ENCODE data around the gene CRCP.
"Not testable (repeated sequence)": the region's sequence is repeated elsewhere in the genome, so short reads cannot be mapped to it uniquely, and the experiment has no call there.

Gene CRCP

DNA sequence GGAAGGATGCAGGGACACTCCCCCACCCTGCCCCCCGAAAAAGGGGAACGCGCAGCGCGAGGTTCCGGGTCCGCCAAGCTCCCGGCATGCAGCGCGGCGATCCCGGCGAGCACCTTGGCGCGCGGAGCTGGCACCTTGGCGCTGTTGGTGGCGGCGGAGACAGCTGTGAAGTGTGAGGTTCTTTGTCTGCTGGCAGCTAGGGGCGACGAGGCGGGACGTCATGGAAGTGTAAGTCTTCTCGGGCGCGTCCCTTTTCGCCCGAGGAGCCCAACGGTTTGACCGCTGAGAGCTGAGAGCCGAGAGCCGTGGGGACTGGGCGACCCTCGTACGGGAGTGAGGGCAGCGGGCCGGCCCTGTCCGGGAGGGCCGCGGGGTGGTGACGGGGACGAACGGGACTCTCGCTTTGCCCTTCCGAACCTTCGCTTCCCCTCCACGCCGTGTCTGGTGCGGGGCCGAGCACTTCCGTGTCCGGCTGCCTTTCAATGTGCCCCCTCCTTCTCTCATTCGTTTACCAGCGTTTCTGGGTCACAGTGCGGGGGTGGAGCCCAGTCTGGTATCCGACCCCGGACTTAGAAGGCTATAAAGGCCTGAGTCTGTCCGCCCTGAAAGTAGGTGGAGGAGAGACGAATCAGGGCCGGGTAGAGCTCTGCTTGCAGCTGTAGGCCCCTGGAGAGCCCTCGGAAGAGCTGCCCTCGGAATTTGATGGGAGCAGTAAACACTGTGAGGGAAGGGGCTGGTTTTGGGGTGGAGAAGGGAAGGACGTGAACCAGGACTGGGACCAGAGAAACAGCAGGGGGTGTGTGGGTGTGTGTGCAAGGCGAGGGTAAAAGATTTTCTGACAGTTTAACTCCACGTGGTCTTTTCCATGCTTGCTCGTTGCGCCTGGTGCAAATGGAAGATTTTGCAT, at the start of gene CRCP:
TSS of gene CRCP (plus strand) at position 105 of the 907 bp plus-strand sequence. CDS start at position 221, 116 bp downstream.
- DNase-seq = peak; percentile 64 to 74

DNA sequence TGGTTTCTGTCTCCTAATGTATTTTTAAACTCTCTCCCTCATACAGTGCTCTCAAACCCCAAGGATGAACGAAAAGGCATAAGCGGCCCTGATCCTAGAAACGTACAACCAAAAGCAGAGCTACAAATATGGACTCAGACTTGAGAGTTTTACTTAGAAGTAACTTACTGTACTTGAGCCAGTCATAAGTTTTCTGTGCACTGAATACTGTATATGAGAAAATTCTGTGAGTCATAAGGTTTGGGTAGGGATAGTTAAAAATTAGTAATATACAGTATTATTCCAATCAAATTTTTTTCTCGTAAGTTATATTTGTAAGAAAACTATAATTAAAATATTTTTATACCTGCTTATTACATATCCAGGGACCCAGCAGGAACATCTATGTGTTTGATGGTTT, 44.9 kb upstream of the CRCP start:
- DNase-seq = no peak

DNA sequence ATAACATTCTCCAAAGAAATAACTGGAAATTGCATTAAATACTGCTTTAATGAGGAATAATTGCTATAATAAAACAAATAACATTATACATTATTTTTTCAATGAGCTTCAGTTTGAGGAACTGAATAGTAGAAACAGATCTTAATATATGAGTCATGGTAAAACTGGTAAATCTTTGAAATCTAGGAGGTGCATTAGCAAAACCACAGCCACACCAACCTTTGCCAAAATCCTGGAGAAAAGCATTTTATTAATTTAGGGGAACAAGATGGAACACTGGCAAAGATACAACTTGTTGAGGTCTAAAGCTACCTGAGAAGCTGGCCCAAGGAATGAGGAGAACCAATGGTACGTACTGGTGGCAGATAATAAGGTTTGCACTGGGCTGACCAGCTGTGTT, 44.4 kb upstream of the CRCP start:
- DNase-seq = no peak

DNA sequence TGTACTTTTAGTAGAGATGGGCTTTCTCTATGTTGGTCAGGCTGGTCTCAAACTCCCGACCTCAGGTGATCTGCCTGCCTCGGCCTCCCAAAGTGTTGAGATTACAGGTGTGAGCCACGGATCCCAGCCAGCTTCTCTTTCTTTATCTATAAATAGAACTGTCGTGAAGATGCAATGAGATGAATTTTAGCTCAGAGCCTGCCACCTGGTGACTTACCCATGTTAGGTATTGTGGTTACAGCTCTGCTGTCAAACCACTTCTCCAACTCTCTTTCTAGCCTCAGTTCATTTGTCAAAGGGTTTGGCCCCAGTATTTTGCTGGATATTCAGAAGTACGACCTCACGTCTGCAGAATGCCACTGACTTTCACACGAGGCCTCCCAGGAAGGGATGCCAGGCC, 42.4 kb upstream of the CRCP start:
- DNase-seq = not testable (repeated sequence)

DNA sequence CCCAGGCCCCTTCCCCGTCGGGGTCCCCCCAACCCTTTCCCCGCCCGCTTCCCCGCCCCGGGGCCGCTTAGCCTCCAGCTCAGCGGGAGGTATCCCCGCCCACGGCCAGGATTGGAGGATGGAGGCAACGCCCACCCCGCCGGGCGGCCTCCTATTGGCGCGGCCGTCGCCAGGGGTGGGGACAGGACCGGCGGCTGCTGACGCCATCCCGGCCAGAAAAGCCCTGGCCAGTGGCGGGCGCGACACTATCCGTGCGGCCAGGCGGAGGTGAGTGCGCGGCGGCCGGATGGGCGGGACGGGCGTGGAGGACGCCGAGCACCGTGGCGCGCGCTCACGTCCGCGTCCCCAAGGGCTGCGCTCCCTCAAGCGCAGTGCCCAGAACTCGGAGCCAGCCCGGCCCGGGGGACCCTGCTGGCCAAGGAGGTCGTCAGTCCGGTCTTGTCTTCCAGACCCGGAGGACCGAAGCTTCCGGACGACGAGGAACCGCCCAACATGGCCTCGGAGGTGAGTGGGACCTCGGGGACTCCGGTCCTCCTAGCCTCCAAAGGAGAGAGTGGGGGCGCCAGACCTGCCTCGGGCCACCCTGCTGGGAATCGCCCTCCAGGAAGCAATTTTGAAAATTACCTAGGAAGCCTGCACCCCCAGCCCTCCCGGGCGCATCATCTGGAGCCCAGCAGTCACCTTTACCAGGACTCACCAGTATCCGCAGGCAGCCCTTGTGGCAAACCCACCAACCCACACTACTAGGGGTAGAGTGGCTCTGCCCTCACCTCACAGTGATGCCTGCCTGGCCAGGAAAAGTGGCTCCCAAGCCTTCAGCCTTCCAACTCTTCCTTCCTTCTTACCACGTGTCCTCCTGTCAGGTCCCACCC, 38.8 kb upstream of the CRCP start, which contains the start of gene ASL:
TSS of gene ASL (plus strand) at position 230 of the 872 bp plus-strand sequence. CDS start at position 493, 263 bp downstream.
- peak; percentile 92 to 96 for DNase-seq

DNA sequence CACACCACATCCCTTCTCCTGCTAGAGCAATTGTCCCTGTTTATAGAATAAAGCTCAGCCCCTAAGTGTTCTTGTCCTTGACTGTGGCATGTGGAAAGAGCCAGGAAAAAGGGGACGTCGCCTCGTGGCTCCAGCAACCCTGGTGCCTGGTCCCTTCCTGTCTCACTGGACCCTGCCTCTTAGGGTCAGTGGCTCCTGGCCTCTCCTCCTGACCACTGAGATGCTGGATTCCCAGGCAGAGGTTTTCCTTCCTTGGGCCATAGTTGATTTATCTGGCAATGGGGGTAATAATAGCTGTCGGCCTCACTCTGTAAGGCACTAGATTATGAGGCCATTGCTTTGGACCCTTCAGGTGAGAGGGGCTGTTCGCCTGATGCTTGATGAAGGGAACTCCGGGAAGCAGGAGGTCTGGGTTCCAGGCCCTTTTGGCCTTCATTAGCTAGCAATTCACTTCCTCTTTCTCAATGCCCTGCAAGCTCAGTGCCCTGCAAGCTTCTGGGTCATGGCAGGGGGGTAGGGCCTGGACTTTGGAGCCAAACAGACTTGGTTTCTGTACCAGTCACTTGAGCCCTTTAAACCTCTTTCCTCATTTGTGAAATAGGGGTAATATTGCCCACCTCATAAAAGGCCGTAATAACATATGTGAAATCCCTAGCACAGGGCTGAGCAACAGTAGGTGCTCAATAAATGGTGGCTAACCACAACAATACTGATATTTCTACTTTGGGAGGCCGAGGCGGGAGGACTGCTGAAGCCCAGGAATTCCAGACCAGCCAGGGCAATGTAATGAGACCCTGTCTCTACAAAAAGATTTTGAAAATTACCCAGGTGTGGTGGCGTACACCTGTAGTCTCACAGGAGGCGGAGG, 38.0 kb upstream of the CRCP start:
- no peak for DNase-seq

DNA sequence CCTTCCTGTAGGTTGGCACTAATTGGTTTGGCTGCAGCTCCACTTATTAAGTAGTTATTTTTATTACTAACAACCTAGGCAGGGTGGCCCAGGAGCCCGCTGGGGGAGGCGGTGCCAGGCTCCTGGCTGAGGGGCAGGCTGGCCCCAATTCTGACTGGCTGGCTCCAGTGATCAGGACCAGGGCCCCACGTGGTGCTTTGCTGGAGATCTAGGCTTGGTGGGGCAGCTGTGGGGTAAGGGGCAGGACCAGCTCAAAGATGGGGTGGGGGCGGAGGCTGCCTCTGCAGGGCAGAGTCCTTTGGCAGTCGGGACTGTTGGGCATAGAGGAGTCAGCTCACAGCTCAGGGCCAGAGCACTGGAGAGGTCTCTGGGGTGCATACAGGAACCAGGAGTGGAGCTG, 36.6 kb upstream of the CRCP start:
- no peak for DNase-seq

DNA sequence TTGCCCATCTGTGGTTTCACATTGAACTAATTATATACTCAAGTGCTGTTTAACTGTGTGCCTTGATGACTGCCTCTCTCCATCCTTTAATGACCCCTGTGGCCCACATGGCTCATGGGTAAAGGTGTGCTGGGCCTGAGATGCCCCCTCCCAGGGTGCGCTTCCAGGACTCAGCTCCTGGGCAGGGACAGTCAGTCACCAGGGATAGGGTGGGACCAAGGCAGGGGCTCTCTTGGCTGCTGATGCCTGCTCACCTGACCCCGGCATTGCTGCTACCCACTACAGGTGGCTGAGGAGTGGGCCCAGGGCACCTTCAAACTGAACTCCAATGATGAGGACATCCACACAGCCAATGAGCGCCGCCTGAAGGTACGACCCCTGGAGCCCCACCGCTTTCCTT, 32.6 kb upstream of the CRCP start:
- no peak for DNase-seq

DNA sequence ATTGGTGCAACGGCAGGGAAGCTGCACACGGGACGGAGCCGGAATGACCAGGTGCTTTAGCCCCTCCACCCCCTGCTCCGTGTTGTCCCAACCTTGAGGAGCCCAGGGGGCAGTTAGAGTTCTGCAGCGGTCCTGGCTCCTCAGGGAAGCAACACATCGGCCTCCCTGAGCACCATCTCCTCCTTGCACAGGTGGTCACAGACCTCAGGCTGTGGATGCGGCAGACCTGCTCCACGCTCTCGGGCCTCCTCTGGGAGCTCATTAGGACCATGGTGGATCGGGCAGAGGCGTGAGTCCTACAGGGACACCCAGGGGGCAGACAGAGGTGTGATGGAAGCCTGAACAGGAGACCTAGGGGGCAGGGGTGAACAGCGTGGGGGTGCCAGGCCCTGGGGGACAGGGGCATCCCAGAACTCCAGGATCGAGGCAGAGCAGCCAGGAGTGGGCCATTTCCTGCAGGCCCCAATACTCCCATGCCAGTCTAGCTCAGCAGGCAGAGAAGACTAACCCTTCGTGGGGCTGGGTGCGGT, 31.7 kb upstream of the CRCP start:
- no peak for DNase-seq

DNA sequence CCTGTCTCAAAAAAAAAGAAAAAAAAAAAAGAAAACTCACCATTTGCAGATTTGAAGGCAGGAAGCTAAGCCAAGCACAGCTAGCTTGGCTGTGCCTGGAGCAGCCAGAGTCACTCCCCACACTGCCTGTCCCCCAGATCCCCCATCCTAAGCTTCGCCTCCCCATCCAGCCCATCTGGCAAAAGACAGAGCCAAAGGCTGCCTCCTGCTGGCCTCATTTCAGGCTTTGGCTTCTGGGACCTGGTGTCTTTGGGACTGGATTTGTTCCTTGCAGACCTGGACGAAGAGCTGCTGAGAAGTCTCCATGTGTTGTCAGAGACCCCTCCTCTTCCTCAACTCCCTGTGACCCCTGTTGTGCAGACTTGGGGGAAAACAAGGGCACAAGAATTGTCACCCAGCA, 31.0 kb upstream of the CRCP start:
- DNase-seq = no peak

DNA sequence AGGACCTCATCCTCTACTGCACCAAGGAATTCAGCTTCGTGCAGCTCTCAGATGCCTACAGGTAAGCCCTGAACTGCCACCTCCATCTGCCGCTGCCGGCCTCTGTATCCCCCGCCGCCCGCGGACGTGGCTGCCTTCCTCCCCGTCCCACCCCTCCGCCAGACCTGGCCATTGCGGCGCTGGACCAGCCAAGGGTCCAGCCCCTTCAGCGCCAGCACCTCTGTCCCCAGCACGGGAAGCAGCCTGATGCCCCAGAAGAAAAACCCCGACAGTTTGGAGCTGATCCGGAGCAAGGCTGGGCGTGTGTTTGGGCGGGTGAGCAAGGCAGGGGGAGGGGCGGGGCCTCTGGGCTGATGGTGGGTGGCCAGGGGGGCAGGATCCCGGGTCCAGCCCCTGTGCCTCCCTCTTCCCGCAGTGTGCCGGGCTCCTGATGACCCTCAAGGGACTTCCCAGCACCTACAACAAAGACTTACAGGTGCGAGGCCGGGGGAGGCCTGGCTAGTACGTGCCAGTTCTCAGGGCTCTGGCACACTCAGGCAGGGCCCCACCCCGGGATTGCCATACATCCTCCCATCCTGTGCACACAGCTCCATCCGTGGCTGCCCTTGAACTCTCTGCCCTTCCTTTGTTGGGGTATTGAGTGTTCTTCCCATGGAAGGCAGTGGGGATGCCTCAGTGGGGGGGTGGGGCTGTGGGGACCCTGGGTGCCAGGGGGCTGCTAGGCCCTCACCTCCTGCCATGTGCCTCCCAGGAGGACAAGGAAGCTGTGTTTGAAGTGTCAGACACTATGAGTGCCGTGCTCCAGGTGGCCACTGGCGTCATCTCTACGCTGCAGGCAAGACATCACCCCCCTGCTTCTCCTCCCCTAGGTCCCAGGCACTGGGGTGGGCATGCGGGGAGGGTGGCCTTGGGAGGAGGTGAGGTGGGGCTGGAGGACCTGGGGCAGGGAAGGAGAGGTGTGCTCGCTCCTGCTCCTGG, 25.5 kb upstream of the CRCP start:
- no peak for DNase-seq

DNA sequence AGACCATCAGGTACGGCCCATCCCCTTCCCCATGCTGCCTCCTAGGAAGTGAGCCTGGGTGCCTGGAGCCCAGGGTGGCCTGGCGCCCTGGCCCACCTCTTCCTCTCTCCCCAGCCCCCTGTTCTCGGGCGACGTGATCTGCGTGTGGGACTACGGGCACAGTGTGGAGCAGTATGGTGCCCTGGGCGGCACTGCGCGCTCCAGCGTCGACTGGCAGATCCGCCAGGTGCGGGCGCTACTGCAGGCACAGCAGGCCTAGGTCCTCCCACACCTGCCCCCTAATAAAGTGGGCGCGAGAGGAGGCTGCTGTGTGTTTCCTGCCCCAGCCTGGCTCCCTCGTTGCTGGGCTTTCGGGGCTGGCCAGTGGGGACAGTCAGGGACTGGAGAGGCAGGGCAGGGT, 22.0 kb upstream of the CRCP start:
- DNase-seq = no peak

DNA sequence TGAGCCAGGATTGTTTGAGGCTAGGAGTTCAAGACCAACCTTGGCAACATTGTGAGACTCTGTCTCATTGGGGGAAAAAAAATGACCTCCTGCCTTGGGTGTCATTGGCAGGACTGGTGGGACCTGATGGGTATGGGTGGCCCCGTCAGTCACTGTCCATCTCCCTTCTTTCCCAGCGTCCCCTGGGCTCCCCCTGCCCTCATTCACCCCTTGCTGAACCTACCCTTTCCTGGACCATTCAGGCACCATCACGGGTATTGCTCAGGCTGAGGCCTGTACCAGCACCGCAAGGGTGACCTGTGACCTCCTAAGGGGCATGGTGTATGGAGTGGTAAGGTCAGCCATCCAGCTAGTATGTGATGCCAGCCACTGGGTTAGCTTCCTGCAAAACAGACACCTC, 19.6 kb upstream of the CRCP start:
- DNase-seq = no peak

DNA sequence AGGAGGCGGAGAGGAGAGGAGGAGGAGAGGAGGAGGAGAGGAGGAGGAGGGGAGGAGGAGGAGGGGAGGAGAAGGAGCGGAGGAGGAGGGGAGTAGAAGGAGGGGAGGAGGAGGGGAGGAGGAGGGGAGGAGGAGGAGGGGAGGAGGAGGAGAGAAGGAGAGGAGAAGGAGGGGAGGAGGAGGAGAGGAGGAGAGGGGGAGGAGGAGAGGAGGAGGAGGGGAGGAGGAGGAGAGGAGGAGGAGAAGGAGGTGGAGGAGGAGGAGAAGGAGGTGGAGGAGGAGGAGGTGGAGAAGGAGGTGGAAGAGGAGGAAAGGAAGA, 15.5 kb upstream of the CRCP start:
- no peak for DNase-seq

DNA sequence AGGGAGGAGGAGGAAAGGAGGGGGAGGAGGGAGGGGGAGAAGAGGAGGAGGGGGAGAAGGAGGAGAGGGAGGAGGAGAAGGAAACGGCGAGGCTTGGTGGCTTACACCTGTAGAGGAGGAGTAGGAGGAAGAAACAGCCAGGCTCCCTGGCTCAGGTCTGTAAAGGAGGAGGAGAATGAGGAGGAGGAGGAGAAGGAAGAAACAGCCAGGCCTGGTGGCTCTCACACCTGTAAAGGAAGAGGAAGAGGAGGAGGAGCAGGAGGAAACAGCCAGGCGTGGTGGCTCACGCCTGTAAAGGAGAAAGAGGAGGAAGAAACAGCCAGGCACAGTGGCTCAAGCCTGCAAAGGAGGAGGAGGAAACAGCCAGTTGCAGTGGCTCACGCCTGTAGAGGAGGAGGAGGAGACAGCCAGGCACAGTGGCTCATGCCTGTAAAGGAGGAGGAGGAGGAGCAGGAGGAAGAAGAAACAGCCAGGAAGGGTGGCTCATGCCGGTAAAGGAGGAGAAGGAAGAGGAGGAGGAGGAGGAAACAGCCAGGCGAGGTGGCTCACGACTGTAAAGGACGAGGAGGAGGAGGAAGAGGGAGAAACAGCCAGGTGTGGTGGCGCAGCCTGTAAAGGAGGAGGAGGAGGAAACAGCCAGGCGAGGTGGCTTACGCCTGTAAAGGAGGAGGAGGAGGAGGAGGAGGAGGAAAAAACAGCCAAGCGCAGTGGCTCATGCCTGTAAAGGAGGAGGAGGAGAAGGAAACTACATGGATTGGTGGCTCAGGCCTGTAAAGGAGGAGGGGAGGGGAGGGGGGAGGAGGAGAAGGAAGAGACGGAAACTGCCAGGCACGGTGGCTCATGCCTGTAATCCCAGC, 14.9 kb upstream of the CRCP start:
- no peak for DNase-seq

DNA sequence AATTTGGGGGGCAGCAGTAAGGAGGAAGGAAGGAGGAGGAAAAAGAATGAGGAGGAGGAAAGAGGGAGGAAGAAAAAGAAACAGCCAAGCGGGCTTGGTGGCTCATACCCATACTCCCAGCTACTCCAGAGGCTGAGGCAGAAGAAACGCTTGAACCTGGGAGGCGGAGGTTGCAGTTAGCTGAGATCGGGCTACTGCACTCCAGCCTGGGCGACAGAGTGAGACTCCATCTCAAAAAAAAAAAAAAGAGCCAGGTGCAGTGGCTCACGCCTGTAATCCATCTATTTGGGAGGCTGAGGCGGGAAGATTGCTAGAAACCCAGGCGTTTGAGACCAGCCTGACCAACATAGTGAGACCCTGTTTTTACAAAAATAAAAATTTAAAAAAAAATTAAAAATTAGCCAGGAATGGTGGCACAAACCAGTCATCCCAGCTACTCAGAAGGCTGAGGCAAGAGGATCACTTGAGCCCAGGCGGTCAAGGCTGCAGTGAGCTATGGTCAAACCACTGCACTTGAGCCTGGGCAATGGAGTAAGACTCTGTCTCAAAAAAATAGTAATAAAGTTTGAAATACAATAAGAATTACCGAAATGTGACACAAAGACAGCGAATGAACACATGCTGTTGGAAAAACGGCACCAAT, 14.1 kb upstream of the CRCP start:
- DNase-seq = no peak

DNA sequence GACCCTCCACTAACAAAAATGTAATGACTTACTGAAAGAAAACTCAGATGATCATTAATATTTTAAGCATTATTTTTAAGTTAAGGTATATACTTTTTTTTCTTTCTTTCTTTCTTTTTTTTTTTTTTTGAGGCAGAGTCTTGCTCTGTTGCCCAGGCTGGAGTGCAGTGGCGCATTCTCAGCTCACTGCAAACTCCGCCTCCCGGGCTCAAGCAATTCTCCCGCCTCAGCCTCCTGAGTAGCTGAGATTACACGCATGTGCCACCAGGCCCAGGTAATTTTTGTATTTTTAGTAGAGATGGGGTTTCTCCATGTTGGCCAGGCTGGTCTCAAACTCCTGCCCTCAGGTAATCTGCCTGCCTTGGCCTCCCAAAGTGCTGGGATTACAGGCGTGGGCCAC, 12.5 kb upstream of the CRCP start:
- not testable (repeated sequence) for DNase-seq

DNA sequence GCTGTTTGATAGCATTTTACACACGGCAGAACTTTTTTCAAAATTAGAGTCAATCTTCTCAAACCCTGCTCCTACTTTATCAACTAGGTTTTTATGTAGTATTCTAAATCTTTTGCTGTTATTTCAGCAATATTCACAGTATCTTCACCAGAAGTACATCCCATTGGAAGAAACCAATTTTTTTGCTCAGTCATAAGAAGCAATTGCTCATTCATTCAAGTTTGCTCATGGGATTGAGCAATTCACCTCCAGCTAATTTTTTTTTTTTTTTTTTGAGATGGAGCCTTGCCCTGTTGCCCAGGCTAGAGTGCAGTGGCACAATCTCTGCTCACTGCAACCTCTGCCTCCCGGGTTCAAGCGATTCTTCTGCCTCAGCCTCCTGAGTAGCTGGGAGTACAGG, 10.7 kb upstream of the CRCP start:
- DNase-seq = not testable (repeated sequence)

DNA sequence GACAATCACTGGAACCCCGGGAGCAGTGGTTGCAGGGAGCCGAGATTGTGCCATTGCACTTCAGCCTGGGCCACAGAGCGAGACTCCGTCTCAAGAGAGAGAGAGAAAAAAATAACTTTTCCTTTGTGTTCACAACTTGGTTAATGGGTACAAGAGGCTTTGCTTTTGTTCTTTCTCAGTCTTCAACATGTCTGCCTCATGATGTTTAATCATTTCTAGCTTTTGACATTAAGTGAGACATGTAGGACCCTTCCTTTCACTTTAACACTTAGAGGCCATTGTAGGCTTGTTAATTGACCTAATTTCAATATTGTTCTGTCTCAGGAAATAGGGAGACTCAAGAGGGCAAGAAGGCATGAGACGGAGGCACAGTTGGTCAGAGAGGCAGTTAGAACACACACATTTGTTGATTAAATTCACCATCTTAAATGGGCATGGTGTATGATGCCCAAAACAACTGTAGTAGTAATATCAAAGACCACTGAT, 9.3 kb upstream of the CRCP start:
- no peak for DNase-seq

DNA sequence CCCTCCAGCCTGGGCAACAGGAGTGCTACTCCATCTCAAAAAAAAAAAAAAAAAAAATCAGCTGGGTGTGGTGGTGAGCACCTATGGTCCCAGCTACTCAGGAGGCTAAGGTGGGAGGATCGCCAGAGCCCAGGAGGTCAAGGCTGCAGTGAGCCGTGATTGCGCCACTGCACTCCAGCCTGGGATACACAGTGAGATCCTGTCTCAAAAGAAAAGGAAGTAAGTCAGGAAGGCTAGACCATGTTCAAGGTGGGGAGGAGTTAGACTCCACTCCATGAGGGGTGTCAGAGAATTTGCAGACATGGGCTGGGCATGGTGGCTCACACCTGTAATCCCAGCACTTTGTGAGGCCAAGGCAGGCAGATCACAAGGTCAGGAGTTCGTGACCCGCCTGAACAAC, 6.2 kb upstream of the CRCP start:
- DNase-seq = not testable (repeated sequence)
